ENCODE results near the gene PHF11. TPM values are rescaled to one million over a fixed set of nuclear protein-coding genes. Genes with fewer than 3 reads are reported as not detected.
"Not testable (repeated sequence)": the region's sequence is repeated elsewhere in the genome, so short reads cannot be mapped to it uniquely, and the experiment has no call there.

Gene PHF11
- total RNA-seq, 1 donor from 2014 or later: 11.7 TPM

DNA sequence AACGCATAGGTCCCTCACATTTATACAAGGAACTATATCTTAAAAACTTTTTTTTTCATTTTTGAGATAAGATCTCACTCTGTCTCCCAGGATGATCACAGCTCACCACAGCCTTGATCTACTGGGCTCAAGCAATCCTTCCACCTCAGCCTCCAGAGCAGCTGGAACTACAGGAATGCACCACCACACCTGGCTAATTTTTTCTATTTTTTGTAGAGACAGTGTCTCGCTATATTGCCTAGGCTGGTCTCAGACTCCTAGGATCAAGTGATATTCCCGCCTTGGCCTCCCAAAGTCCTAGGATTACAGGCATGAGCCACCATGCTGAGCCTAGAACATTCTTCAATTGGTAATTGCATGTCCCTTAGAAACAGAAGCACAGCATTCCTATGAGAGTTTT, 47.9 kb downstream of the PHF11 start:
- no peak for DNase-seq (ENCODE audit: low spot score)

DNA sequence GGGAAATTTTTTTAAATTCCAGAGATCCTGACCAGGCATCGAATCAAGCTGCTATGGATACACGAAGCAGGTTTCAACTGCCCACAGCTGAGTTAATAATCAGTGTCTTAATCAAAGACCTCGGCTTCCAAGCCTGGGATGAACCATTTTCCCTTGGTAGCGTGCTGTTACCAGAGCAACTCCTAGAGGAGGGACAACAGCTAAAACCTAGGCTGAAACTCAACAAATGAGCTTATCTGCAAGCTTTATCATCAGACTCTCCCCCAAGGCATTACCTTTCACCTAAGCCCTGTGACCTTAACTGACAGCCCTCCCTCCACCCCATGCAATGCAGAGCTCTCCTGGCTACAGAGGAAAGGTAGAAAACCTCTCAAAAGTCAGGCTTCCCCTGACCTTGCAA, 49.9 kb downstream of the PHF11 start:
- no peak for DNase-seq (ENCODE audit: low spot score)
- ATAC-seq: no peak

More for the DNA sequence above, 47.9 kb downstream of the PHF11 start:
- no peak for ATAC-seq

DNA sequence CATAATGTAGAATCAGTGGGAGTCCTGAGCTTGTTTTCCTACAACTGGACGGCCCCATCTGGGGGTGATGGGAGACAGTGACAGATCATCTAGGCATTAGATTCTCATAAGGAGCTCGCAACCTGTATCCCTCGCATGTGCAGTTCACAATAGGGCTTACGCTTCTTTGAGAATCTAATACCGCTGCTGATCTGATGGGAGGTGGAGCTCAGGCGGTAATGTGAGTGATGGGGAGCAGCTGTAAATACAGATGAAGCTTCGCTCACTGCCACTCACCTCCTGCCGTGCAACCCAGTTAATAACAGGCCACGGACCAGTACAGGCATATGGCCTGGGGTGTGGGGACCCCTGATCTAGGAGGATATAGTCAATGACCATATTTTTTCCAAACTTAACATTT, 50.8 kb downstream of the PHF11 start:
- DNase-seq (ENCODE audit: low spot score) (no peak), ATAC-seq (no peak)

DNA sequence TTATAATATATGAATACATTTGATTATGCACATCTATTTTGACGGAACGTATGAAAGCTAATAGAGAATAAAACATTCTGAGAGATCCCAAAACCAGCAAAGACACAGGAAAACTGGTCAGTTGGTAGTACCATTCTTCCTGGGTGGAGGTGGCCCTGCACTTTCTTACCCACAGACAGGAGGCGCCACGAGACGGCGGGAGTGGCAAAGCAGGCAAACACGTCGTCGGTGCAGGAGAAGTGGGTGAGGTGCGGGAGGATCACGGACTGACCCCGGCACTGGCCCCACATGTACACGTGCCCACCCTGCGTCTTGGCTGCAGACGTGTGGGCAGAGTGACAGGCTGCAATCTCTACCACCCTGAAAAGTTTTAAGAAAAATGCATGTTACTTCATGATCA, 53.5 kb downstream of the PHF11 start:
- no peak for DNase-seq (ENCODE audit: low spot score)
- ATAC-seq: peak; percentile 60

DNA sequence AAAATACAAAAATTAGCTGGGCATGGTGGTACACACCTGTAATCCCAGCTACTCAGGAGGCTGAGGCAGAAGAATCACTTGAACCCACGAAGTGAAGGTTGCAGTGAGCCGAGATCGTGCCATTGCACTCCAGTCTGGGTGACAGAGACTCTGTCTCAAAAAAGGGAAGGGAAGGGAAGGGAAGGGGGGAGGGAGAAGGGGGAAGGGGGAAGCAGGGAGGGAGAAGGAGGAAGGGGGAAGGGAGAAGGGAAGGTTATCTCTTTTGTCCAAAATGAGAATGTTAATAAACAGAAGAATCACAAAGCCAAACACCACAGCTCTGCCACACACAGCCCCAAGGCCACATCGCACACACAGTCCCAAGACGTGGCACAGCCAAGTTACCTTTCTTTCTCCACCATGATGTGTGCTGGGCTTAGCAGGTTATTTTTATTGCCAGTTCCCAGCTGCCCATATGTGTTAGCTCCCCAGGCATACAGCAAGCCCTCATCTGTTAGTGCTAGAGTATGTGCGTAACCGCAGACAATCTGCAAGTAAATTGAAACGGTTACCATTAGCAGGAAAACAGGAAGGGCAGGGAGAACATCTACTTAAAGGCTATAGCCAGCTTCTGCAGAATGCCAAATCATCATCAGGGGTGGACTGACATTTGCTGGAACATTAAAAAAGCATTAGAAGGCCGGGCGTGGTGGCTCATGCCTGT, 55.3 kb downstream of the PHF11 start:
- no peak for DNase-seq (ENCODE audit: low spot score)
- peak; percentile 12 for ATAC-seq

DNA sequence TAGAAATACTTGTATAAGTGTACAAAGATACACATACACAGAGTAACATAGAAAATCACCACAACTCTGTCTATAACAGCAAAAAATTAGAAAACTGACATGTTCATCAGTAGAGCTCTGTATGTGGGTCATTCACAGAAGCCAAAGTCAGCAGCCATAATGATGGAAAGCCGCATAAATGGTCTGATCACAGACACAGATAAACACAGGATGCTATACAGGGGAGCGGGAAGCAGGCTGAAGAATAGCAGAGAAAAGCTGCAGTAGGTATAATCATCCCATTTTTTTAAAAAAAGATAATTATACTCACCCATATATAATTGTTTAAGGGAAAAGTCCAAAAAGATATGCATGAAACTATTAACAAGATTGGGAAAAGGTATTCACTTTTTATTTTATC, 58.1 kb downstream of the PHF11 start:
- ATAC-seq (no peak), DNase-seq (ENCODE audit: low spot score) (no peak)

DNA sequence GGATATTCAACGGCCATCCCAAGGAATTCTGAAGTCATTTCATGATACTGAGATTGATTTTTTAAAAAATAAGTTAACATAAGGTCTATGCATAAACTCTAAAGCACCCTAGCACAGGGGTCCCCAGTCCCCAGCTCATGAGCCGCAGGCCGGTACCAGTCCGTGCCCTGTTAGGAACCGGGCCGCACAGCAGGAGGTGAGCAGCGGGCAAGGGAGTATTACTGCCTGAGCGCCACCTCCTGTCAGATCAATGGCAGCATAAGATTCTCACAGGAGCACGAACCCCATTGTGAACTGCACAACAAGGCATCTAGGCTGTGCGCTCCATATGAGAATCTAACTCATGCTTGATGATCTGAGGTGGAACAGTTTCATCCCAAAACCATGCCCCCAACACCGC, 58.6 kb downstream of the PHF11 start:
- DNase-seq (ENCODE audit: low spot score) (no peak), ATAC-seq (no peak)

DNA sequence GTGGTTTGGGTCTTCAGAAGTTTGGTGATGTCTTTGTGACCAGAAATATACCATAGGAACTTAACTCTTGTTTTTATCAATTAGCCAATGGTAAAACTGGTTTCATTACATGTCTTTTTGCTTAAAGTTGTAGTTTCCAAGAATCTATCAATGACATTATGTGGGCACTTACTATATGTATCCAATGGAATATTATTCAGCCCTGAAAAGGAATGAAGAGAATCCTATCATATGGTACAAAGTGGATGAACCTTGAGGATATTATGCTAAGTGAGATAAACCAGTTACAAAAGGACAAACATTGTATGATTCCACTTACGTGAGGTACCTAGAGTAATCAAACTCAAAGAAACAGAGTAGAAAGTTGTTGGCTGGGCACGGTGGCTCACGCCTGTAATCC, 63.3 kb downstream of the PHF11 start:
- no peak for ATAC-seq
- no peak for DNase-seq (ENCODE audit: low spot score)

DNA sequence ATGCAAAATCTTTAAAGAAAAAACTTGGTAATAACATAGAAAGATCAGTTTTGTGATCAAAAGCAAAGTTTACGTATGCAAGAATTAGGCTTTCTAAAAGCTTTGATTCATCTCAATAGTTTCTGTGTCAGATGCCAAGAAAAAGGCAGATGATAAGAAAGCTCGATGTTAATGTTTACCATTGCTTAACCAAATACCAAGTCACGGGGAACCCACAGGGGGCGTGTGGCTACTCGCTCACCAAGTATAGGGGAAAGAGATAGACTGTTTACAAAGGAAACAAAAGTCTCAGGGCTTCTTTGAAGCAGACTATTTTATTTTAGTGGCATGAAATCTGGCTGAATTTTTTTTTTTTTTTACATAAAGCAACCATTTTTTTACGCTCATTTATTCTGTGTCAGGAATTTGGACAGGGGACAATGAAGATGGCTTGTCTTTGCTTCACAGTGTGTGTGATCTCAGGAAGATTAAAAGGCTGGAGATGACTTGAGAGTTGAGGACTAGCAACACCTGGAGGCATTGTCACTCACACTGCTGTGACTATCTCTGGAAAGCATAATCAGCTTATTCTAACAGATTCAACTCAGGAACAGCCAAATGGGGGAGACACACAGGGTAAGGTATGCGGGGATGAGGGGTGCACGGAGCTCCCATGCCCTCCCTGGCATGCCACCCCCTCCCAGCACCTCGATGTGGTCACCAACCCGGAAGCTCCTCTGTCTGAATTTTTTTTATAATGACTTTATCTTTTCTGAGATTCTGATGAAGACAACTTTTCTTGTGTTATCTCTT, 64.7 kb downstream of the PHF11 start:
- peak; percentile 92 for ATAC-seq

DNA sequence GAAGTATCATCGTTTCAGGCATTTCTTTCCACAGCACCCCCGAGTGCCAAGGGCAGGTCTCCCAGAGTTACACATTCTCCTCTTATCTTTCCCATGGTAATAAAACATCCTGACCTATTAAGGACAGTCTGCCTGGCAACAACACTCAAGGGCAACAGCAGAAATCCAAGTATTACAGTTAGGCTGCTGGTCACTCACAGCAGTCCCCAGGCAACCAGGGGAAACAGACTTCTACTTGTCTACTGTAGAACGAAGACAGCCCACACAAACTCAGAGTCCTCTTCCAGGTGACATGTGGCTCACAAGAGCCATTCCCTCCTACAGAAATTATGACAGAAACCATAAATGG, 65.3 kb downstream of the PHF11 start:
- ATAC-seq: peak; percentile 69
- no peak for DNase-seq (ENCODE audit: low spot score)

More for the DNA sequence above, 64.7 kb downstream of the PHF11 start:
- DNase-seq (ENCODE audit: low spot score): peak; percentile 64

DNA sequence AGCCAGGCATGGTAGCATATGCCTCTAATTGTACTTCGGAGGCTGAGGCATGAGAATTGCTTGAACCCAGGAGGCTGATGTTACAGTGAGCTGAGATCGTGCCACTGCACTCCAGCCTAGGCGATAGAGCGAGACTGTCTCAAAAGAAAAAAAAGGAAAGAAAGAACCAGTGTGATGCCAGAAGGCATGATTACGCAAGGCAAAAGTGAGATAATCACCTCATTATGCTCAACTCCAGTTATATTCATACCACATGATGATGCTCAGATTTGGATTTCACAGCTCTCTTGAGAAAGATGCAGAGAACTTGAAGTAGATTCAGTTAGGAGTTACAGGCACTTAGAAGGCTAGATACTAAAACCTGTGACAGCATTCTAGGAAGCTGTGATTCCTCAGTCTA, 67.8 kb downstream of the PHF11 start:
- no peak for DNase-seq (ENCODE audit: low spot score)
- ATAC-seq: no peak

DNA sequence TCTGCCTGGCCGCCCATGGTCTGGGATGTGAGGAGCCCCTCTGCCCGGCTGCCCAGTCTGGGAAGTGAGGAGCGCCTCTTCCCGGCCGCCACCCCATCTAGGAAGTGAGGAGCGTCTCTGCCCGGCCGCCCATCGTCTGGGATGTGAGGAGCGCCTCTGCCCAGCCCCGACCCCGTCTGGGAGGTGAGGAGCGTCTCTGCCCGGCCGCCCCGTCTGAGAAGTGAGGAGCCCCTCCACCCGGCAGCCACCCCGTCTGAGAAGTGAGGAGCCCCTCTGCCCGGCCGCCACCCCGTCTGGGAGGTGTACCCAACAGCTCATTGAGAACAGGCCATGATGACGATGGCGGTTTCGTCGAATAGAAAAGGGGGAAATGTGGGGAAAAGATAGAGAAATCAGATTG, 69.7 kb downstream of the PHF11 start:
- not testable (repeated sequence) for DNase-seq (ENCODE audit: low spot score); ATAC-seq

DNA sequence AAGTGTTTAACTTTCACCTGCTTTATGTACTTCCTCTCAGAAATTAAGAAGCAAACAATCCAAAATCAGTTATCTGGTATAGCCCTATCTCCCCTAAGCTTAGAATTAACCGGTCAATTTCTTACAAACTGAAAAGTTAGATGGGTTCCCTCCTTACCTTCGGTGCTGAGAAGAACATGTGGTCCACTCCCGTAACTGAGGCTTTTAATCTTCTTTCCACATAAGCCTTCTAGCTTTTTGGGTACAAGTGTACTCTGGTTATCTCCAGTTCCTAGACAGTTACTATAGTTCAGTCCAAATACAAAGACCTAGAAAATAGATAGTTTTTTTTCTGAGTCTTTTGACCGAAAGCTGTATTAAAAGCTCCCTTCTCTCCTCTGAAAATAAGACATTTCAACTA, 70.7 kb downstream of the PHF11 start:
- ATAC-seq: no peak
- DNase-seq (ENCODE audit: low spot score): no peak

DNA sequence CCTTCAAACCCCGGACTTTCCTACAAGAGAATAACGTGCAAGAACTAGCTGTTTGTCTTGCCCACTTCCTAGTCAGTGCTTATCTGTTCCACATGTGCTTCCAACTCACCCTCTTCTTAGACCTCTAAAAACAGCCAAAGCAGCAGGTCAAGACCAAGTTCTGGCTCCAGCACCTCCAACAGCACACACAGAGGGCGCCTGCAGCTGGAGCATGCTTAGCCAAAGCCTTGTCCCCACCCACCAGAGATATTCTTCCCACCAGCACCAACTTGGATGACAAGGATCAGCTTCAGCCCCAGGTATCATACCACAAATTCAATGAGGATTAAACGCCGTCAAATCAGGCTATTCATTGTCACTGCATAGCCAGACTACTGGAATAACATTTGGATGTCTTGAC, 71.7 kb downstream of the PHF11 start:
- no peak for ATAC-seq
- no peak for DNase-seq (ENCODE audit: low spot score)

DNA sequence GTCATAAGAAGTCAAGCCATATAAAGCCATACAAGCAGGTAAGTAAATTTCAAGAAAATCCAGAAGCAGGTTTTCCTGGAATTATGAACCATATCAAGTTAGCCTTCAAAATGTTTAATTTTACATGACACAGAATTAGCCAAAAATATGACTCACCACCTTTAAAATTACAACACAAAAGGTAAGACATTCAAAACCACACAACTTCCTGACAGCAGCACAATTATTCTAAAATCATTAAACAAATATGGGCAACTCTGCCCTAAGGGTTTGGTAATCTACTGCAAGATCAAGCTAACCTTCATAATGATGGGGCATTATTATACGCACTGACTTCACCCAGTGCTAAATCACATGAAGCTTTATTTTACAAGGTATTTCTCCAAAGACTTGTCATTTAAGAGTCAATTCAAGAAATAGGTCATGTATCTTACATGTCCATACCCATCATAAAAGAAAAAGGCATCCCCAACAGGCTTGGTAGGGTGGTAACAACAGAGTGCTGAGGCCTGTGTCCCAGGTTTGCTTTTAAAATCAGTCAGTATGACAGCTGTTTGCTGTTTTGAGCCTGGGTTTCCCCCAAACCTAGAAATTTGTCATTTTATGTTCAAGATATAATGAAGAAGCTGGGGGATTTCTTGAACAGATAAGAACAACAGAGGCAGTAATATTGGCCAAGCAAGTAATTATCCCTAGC, 74.4 kb downstream of the PHF11 start:
- no peak for ATAC-seq

DNA sequence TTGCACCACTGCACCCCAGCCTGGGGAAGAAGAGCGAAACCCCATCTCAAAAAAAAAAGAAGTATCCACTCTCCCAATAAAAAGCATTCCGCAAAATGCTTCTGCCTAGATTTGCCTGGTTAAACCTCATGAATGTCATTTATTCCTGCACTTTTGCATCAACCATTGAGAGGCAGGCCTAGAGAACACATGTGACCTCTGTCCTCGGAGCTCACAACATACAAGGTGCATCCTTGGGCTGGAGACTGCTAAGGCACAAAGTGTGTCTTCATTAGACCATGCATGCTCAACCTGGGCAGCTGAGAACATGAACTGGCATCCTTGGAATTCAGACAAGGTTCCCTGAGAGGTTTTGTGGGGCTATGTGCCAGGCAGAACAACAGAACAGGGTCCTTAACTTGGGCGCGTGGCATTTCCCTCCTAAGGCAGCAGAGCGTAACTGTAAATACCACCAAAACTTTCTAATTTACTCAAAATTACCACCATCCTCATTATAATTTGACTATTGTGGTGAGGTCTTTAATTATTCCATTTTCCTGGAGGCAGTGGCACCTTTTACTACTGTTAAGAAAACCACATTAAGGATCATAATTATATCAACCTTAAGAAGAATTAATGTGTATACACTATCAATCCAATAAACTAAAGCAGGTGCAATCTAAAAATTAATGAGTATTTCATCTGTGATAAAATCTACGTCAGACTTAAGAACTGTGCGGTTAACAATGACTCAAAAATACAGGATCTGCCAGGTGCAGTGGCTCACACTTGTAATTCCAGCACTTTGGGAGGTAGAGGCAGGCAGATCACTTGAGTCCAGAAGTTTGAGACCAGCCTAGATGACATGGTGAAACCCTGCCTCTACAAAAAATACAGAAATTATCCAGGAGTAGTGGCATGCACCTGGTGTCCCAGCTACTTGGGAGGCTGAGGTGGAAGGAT, 75.8 kb downstream of the PHF11 start:
- ATAC-seq (no peak), DNase-seq (ENCODE audit: low spot score) (no peak)

More for the DNA sequence above, 74.4 kb downstream of the PHF11 start:
- DNase-seq (ENCODE audit: low spot score): no peak

Other genes with a start within 250 kb of the PHF11 start
- gene CDADC1, start 248.0 kb upstream of the PHF11 start, total RNA-seq: 8.3 TPM
- gene CAB39L, start 51.9 kb upstream of the PHF11 start, total RNA-seq: 2.4 TPM
- gene SETDB2, start 51.7 kb upstream of the PHF11 start, total RNA-seq: 4.9 TPM
- gene RCBTB1, start 89.6 kb downstream of the PHF11 start, total RNA-seq: 7.2 TPM
- 0.23 TPM for gene ARL11, start 132.6 kb downstream of the PHF11 start, total RNA-seq
- 62.5 TPM for gene EBPL, start 195.5 kb downstream of the PHF11 start, total RNA-seq

Measured in left lobe of liver (tissue), 2 donors.